Erythroblast (primary cell): ENCODE measurements around the gene CLCN5.

Experiments used
- GATA1 ChIP-seq: IDR thresholded peaks from 2 replicates; pipeline ENCODE4 v1.6.1; 2011; ENCODE audit warnings: low read depth, mild to moderate bottlenecking, control low read depth, low read length, moderate library complexity
- POLR2A ChIP-seq: IDR thresholded peaks from 2 replicates; pipeline ENCODE4 v1.6.1; 2011; ENCODE audit warnings: mild to moderate bottlenecking, low read length

GRCh38 chrX:49878834-49879655, 43.4 kb upstream of the CLCN5 start, which contains the start of gene USP27X:
- TF ChIP-seq POLR2A (no peak), GATA1 (no peak)
